ENCODE measurements around the gene DNAJB8. TPM values are rescaled to one million over a fixed set of nuclear protein-coding genes. Genes with fewer than 3 reads are reported as not detected.

The DNAJB8 gene
- total RNA-seq, 1 experiment from 2014 or later: not detected

DNA sequence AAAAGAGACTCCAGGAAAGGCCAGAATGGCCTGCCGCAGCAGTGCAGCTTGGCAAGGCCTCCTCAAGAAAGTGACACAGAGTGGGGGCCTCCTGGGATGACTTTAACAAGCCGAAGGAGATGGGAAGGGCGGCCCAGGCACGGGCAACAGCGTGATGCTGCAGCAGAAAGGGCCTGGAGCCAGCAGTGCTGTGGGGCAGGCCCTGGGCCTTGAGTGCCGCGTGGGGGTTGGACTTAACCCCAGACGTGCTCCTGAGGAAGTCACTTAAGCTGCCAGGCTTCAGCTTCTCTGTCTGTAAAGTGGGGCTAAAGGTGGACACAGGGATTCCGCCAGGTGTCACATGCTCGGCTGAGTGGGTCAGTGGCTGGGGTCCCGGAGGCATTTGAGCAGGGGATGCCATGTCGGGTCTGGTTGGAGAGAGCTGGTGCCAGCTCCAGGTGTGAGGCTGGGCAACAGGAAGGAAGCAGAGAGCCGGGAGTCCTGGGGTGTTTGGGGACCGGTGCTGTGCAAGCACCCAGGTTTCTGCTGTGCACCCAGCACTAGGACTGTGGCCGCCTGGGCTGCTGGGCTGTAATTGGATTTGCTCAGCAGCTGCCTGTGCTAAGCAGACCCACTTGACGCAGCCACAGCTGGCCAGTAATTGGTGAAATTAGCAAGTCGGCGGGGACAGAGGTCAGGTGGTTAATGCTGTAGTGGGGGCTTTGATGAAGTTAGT lies 7.8 kb downstream of the DNAJB8 start:
- no peak overlapping the region for H3K18ac ChIP-seq (ENCODE audit: insufficient read length, low read depth, low read length)
- H2BK15ac ChIP-seq (ENCODE audit: low read depth, low read length): no peak overlapping the region
- H4K91ac ChIP-seq (ENCODE audit: insufficient read length, low read depth, low read length): no peak overlapping the region
- no CpG with 5 or more reads among the region's 18 CpGs for WGBS (ENCODE audit: extremely low coverage, insufficient read length, low lambda C conversion rate)
- H2BK120ac ChIP-seq (ENCODE audit: low read depth, low read length, poor library complexity, severe bottlenecking): no peak overlapping the region
- no peaks in the 10 kb centered on the region for H4K20me1 ChIP-seq (ENCODE audit: control insufficient read depth, insufficient read depth, insufficient read length)
- H3K9ac ChIP-seq (ENCODE audit: extremely low read depth, insufficient read length, low read length): no peak overlapping the region
- H3K36me3 Mint-ChIP-seq (ENCODE audit: insufficient read depth in 1 of 3, low read depth in 3 of 3): no peaks in the 10 kb centered on the region
- H3T11ph ChIP-seq (ENCODE audit: low read length): no peak overlapping the region
- no peak overlapping the region for H2AFZ ChIP-seq (ENCODE audit: low read length)
- no peak overlapping the region for H3K14ac ChIP-seq (ENCODE audit: insufficient read depth, low read length)
- H3K9me3 Mint-ChIP-seq: peaks cover 0 to 2% of the 10 kb centered on the region in 2 experiments; a peak in 2 of 5 replicates
- no peak overlapping the region for H3K4ac ChIP-seq (ENCODE audit: low read depth, low read length)
- no peaks in the 10 kb centered on the region for H3K79me1 ChIP-seq (ENCODE audit: insufficient read depth, low read depth, low read length, poor library complexity, severe bottlenecking)
- H3K56ac ChIP-seq (ENCODE audit: insufficient read length, low read depth, low read length): no peak overlapping the region
- no peaks in the 10 kb centered on the region for H3K79me2 ChIP-seq (ENCODE audit: insufficient read depth, low read length)
- no peak overlapping the region for H2BK20ac ChIP-seq (ENCODE audit: low read depth, low read length, poor library complexity, severe bottlenecking)
- H3K4me3 Mint-ChIP-seq: no peak overlapping the region
- no peak overlapping the region for H3K27ac Mint-ChIP-seq
- no peaks in the 10 kb centered on the region for H3K9me3 ChIP-seq (ENCODE audit: control insufficient read depth, low read depth, low read length)
- H3K27ac ChIP-seq (ENCODE audit: insufficient read length, low read depth, low read length): no peak overlapping the region
- no peak overlapping the region for H2BK12ac ChIP-seq (ENCODE audit: insufficient read length, low read depth, low read length)
- H4K8ac ChIP-seq (replicated peaks; ENCODE audit: insufficient read length, low read depth, low read length): no peak overlapping the region
- H3K4me1 Mint-ChIP-seq: peaks cover 6 to 13% of the 10 kb centered on the region in 2 experiments; a peak in 3 of 4 replicates
- no peaks in the 10 kb centered on the region for H3K27me3 ChIP-seq (ENCODE audit: insufficient read depth, low read length)
- H3K4me1 ChIP-seq (ENCODE audit: insufficient read depth, low read length): no peaks in the 10 kb centered on the region
- no peak overlapping the region for H4K5ac ChIP-seq (ENCODE audit: insufficient read length, low read depth, low read length)
- H3K4me2 ChIP-seq (ENCODE audit: insufficient read depth, insufficient read length, low read length): no peak overlapping the region
- no peak overlapping the region for H2BK5ac ChIP-seq (ENCODE audit: insufficient read length, low read length)
- no peak for DNase-seq
- no peaks in the 10 kb centered on the region for H3K23me2 ChIP-seq (ENCODE audit: insufficient read length, low read depth, low read length, poor library complexity, severe bottlenecking)
- peaks cover 72% of the 10 kb centered on the region for H3K27me3 Mint-ChIP-seq (ENCODE audit: low read depth)
- TF ChIP-seq, protein P1, sequence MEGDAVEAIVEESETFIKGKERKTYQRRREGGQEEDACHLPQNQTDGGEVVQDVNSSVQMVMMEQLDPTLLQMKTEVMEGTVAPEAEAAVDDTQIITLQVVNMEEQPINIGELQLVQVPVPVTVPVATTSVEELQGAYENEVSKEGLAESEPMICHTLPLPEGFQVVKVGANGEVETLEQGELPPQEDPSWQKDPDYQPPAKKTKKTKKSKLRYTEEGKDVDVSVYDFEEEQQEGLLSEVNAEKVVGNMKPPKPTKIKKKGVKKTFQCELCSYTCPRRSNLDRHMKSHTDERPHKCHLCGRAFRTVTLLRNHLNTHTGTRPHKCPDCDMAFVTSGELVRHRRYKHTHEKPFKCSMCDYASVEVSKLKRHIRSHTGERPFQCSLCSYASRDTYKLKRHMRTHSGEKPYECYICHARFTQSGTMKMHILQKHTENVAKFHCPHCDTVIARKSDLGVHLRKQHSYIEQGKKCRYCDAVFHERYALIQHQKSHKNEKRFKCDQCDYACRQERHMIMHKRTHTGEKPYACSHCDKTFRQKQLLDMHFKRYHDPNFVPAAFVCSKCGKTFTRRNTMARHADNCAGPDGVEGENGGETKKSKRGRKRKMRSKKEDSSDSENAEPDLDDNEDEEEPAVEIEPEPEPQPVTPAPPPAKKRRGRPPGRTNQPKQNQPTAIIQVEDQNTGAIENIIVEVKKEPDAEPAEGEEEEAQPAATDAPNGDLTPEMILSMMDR (conservative IDR thresholded peaks at IDR 0.05): no peak
- no peak overlapping the region for H2AK5ac ChIP-seq (ENCODE audit: insufficient read length, low read length)
- H3K23ac ChIP-seq (ENCODE audit: insufficient read length, low read depth, low read length): no peak overlapping the region

Data from H9 (cell line).